H9 (cell line): ENCODE data around the gene CCDC190. TPM values are rescaled to one million over a fixed set of nuclear protein-coding genes. Genes with fewer than 3 reads are reported as not detected.

Source experiments
- DNase-seq: peaks from one replicate; pipeline ENCODE4 v3.0.0-alpha.2; 2017
- H2AFZ ChIP-seq: one replicate; pipeline ENCODE4 v1.6.1; 2013; ENCODE audit warnings: mild to moderate bottlenecking, low read length, control low read depth, moderate library complexity
- H2AK5ac ChIP-seq: 2 replicates; pipeline ENCODE4 v1.6.1; 2013; ENCODE audit warnings: low read length, control low read depth, mixed read lengths; ENCODE audit not compliant: insufficient read length
- H2BK120ac ChIP-seq: one replicate; pipeline ENCODE4 v1.6.1; 2013; ENCODE audit warnings: low read depth, mild to moderate bottlenecking, low read length, control low read depth, inconsistent platforms; ENCODE audit not compliant: poor library complexity, severe bottlenecking
- H2BK12ac ChIP-seq: 2 replicates; pipeline ENCODE4 v1.6.1; 2013; ENCODE audit warnings: low read length, control low read depth, mixed read lengths, low read depth; ENCODE audit not compliant: insufficient read length
- H2BK15ac ChIP-seq: 2 replicates; pipeline ENCODE4 v1.6.1; 2013; ENCODE audit warnings: low read depth, low read length, control low read depth
- H2BK20ac ChIP-seq: one replicate; pipeline ENCODE4 v1.6.1; 2013; ENCODE audit warnings: low read depth, mild to moderate bottlenecking, low read length, control low read depth, inconsistent platforms; ENCODE audit not compliant: poor library complexity, severe bottlenecking
- H2BK5ac ChIP-seq: 2 replicates; pipeline ENCODE4 v1.6.1; 2013; ENCODE audit warnings: low read length, control low read depth, mixed read lengths; ENCODE audit not compliant: insufficient read length
- H3K14ac ChIP-seq: 2 replicates; pipeline ENCODE4 v1.6.1; 2013; ENCODE audit warnings: low read length, control low read depth; ENCODE audit not compliant: insufficient read depth
- H3K18ac ChIP-seq: 2 replicates; pipeline ENCODE4 v1.6.1; 2013; ENCODE audit warnings: low read depth, mild to moderate bottlenecking, mixed read lengths, low read length, control low read depth; ENCODE audit not compliant: insufficient read length
- H3K23ac ChIP-seq: 2 replicates; pipeline ENCODE4 v1.6.1; 2013; ENCODE audit warnings: low read length, control low read depth, mixed read lengths, low read depth; ENCODE audit not compliant: insufficient read length
- H3K23me2 ChIP-seq: 2 replicates; pipeline ENCODE4 v1.6.1; 2013; ENCODE audit warnings: low read depth, mild to moderate bottlenecking, mixed read lengths, low read length, control low read depth; ENCODE audit not compliant: insufficient read length, poor library complexity, severe bottlenecking
- H3K27ac ChIP-seq: 2 replicates; pipeline ENCODE4 v1.5.1; 2013; ENCODE audit warnings: low read length, control low read depth, mixed read lengths, low read depth; ENCODE audit not compliant: insufficient read length
- H3K27me3 ChIP-seq: 2 replicates; pipeline ENCODE4 v1.6.1; 2013; ENCODE audit warnings: low read length, control low read depth, inconsistent platforms; ENCODE audit not compliant: insufficient read depth
- H3K4ac ChIP-seq: 2 replicates; pipeline ENCODE4 v1.6.1; 2013; ENCODE audit warnings: low read depth, mild to moderate bottlenecking, control low read depth, inconsistent platforms, low read length, moderate library complexity
- H3K4me1 ChIP-seq: 2 replicates; pipeline ENCODE4 v1.6.1; 2013; ENCODE audit warnings: low read length, control low read depth, inconsistent platforms; ENCODE audit not compliant: insufficient read depth
- H3K4me2 ChIP-seq: 2 replicates; pipeline ENCODE4 v1.6.1; 2013; ENCODE audit warnings: low read length, control low read depth, mixed read lengths; ENCODE audit not compliant: insufficient read length, insufficient read depth
- H3K56ac ChIP-seq: 2 replicates; pipeline ENCODE4 v1.6.1; 2013; ENCODE audit warnings: low read depth, mild to moderate bottlenecking, mixed read lengths, low read length, control low read depth; ENCODE audit not compliant: insufficient read length
- H3K79me1 ChIP-seq: 2 replicates; pipeline ENCODE4 v1.6.1; 2013; ENCODE audit warnings: low read depth, mild to moderate bottlenecking, moderate library complexity, low read length, control low read depth, inconsistent platforms; ENCODE audit not compliant: insufficient read depth, poor library complexity, severe bottlenecking
- H3K79me2 ChIP-seq: 2 replicates; pipeline ENCODE4 v1.6.1; 2013; ENCODE audit warnings: low read length, control low read depth, inconsistent platforms; ENCODE audit not compliant: insufficient read depth
- H3K9ac ChIP-seq: 2 replicates; pipeline ENCODE4 v1.6.1; 2013; ENCODE audit warnings: low read length, control low read depth, mixed read lengths; ENCODE audit not compliant: insufficient read length; ENCODE audit errors: extremely low read depth
- H3K9me3 ChIP-seq: one replicate; pipeline ENCODE4 v1.6.1; 2013; ENCODE audit warnings: low read depth, low read length, inconsistent platforms; ENCODE audit not compliant: control insufficient read depth
- H3T11ph ChIP-seq: one replicate; pipeline ENCODE4 v1.6.1; 2013; ENCODE audit warnings: mild to moderate bottlenecking, low read length, control low read depth, inconsistent platforms
- H4K20me1 ChIP-seq: one replicate; pipeline ENCODE4 v1.6.1; 2013; ENCODE audit not compliant: control insufficient read depth, insufficient read length, insufficient read depth
- H4K5ac ChIP-seq: 2 replicates; pipeline ENCODE4 v1.6.1; 2013; ENCODE audit warnings: low read depth, mild to moderate bottlenecking, mixed read lengths, low read length, control low read depth; ENCODE audit not compliant: insufficient read length
- H4K8ac ChIP-seq: replicated peaks from 2 replicates; pipeline ENCODE4 v1.6.1; 2013; ENCODE audit warnings: low read length, control low read depth, mixed read lengths, low read depth; ENCODE audit not compliant: insufficient read length
- H4K91ac ChIP-seq: 2 replicates; pipeline ENCODE4 v1.6.1; 2013; ENCODE audit warnings: low read depth, mild to moderate bottlenecking, moderate library complexity, mixed read lengths, low read length, control low read depth; ENCODE audit not compliant: insufficient read length
- H3K27ac Mint-ChIP-seq, 3 experiments: 2 replicates in 2 of 3; 3 replicates in 1 of 3; pipeline ENCODE4 v1.8.0; 2020 to 2021; ENCODE audit warnings: mixed read lengths in 3 of 3, mild to moderate bottlenecking in 1 of 3, moderate library complexity in 1 of 3
- H3K27me3 Mint-ChIP-seq: 2 replicates; pipeline ENCODE4 v1.8.0; 2021; ENCODE audit warnings: low read depth, mild to moderate bottlenecking, moderate library complexity, mixed read lengths
- H3K36me3 Mint-ChIP-seq, 3 experiments: 2 replicates in 2 of 3; 3 replicates in 1 of 3; pipeline ENCODE4 v1.8.0; 2020 to 2021; ENCODE audit warnings: low read depth in 3 of 3, mixed read lengths in 3 of 3; ENCODE audit not compliant: insufficient read depth in 1 of 3
- H3K4me1 Mint-ChIP-seq, 2 experiments: 2 replicates each; pipeline ENCODE4 v1.8.0; 2020; ENCODE audit warnings: mixed read lengths in 2 of 2
- H3K4me3 Mint-ChIP-seq, 2 experiments: 2 replicates in 1 of 2; 3 replicates in 1 of 2; pipeline ENCODE4 v1.8.0; 2020 to 2021; ENCODE audit warnings: mild to moderate bottlenecking in 2 of 2, mixed read lengths in 2 of 2, moderate library complexity in 1 of 2
- H3K9me3 Mint-ChIP-seq, 2 experiments: 2 replicates in 1 of 2; 3 replicates in 1 of 2; pipeline ENCODE4 v1.8.0; 2020; ENCODE audit warnings: mild to moderate bottlenecking in 2 of 2, mixed read lengths in 2 of 2, moderate library complexity in 1 of 2
- CTCF ChIP-seq: fragments of 200-600 bp; sonication (generic); conservative IDR thresholded peaks from 3 replicates; pipeline ENCODE4 v1.8.0; 2021; ENCODE audit warnings: antibody characterized with exemption, mild to moderate bottlenecking
- WGBS: extraction: QIAGEN DNeasy Blood & Tissue Kit; methylation state at CpG from one replicate; pipeline ENCODE4 v1.1.7; 2013; ENCODE audit warnings: missing lambda C conversion rate, low lambda C conversion rate, mixed read lengths; ENCODE audit not compliant: insufficient read length; ENCODE audit errors: extremely low coverage; 5-methylcytosine and 5-hydroxymethylcytosine counted together
- total RNA-seq: library from RNA; stranded (reverse); gene quantifications from 2 replicates; pipeline ENCODE4 v1.2.1, GENCODE V29; 2021

The CCDC190 gene
- total RNA-seq, 1 experiment from 2014 or later = not detected

- WGBS = no CpG with 5 or more reads among the region's 5 CpGs
- Histone ChIP-seq H3K4me1 (no peaks in the 10 kb centered on the region), H3K18ac (no peak overlapping the region), H3K23me2 (no peaks in the 10 kb centered on the region), H2AFZ (no peak overlapping the region), H3K9me3 (no peaks in the 10 kb centered on the region), H3K4me2 (no peak overlapping the region), H2BK5ac (no peak overlapping the region), H2BK120ac (no peak overlapping the region), H3K27ac (no peak overlapping the region), H4K91ac (no peak overlapping the region), H3K79me2 (no peaks in the 10 kb centered on the region), H2BK15ac (no peak overlapping the region; the same call in 1 of the 2 replicates), H3K4ac (no peak overlapping the region), H4K8ac (no peak overlapping the region), H2AK5ac (no peak overlapping the region), H3T11ph (no peak overlapping the region), H4K5ac (no peak overlapping the region), H2BK12ac (no peak overlapping the region), H4K20me1 (no peaks in the 10 kb centered on the region), H3K27me3 (no peaks in the 10 kb centered on the region), H3K14ac (no peak overlapping the region), H3K56ac (no peak overlapping the region), H2BK20ac (no peak overlapping the region), H3K23ac (no peak overlapping the region), H3K79me1 (no peaks in the 10 kb centered on the region), H3K9ac (no peak overlapping the region)
- Mint-ChIP-seq H3K27me3 (peaks cover 2% of the 10 kb centered on the region), H3K4me1 (no peaks in the 10 kb centered on the region), H3K9me3 (peaks cover 25 to 33% of the 10 kb centered on the region in 2 experiments), H3K36me3 (peaks cover 0 to 14% (median 2%) of the 10 kb centered on the region in 3 experiments; a peak in 4 of 7 replicates), H3K27ac (no peak overlapping the region), H3K4me3 (no peak overlapping the region)
- no peak for DNase-seq
- no peak for TF ChIP-seq CTCF
These were observed 8.0 kb upstream of the CCDC190 start for GRCh38 chr1:162868972-162869371.
